Panc1 (cell line): ENCODE measurements around the gene LBR. TPM values are rescaled to one million over a fixed set of nuclear protein-coding genes. Genes with fewer than 3 reads are reported as not detected.

ENCODE experiments used
- ATAC-seq: fragments of 200-7000 bp; cut with Tn5 transposase; 2 replicates; pipeline ENCODE4 v1.9.1; 2020; ENCODE audit warnings: mild to moderate bottlenecking, moderate library complexity
- BruUV-seq: library from RNA; stranded (reverse); fragments of 400-500 nt; replicated peaks from 2 replicates; lab custom pipeline; 2021; lab: Mats Ljungman, UMichigan
- CTCF ChIA-PET: fragments of 300-600 bp; sonication (Branson Sonifier 250); formaldehyde crosslinking; loops from one replicate; lab custom pipeline; 2022; ENCODE audit warnings: antibody characterized with exemption; lab: Charles Lee
- POLR2A ChIA-PET: fragments of 300-600 bp; sonication (Branson Sonifier 250); formaldehyde crosslinking; loops from one replicate; lab custom pipeline; 2022; ENCODE audit warnings: antibody characterized with exemption; lab: Charles Lee
- DNase-seq: peaks from one replicate; pipeline ENCODE4 v3.0.0-alpha.2; 2010; ENCODE audit warnings: low read depth, low spot score
- H3K27ac ChIP-seq: 2 replicates; pipeline ENCODE4 v1.5.1; 2011; ENCODE audit warnings: mild to moderate bottlenecking, low read length, inconsistent platforms
- H3K27me3 ChIP-seq: fragments of 200-500 bp; sonication (Bioruptor generic); 2 replicates; pipeline ENCODE4 v1.6.0; 2014; ENCODE audit warnings: low read length, inconsistent platforms; ENCODE audit not compliant: control insufficient read depth, insufficient read depth
- H3K36me3 ChIP-seq: fragments of 200-500 bp; sonication (Bioruptor generic); 2 replicates; pipeline ENCODE4 v1.5.1; 2014; ENCODE audit warnings: inconsistent platforms, mild to moderate bottlenecking, low read length, moderate library complexity; ENCODE audit not compliant: control insufficient read depth, insufficient read depth
- H3K4me1 ChIP-seq: 2 replicates; pipeline ENCODE4 v1.5.1; 2011; ENCODE audit warnings: inconsistent platforms, mild to moderate bottlenecking, low read length, moderate library complexity; ENCODE audit not compliant: control insufficient read depth, insufficient read depth
- H3K4me3 ChIP-seq, 2 experiments: 2 replicates each; pipeline ENCODE4 v1.5.1; 2011 to 2012; ENCODE audit warnings: low read depth in 2 of 2, low read length in 2 of 2, mild to moderate bottlenecking in 2 of 2, inconsistent platforms in 1 of 2, moderate library complexity in 1 of 2
- H3K9me3 ChIP-seq: fragments of 200-500 bp; sonication (Bioruptor generic); 2 replicates; pipeline ENCODE4 v1.5.1; 2014; ENCODE audit warnings: low read depth, mild to moderate bottlenecking, inconsistent platforms, low read length, moderate library complexity; ENCODE audit not compliant: control insufficient read depth, insufficient read depth
- POLR2AphosphoS5 ChIP-seq: IDR thresholded peaks from 2 replicates; pipeline ENCODE4 v1.6.1; 2012; ENCODE audit warnings: mild to moderate bottlenecking, low read depth, low read length, moderate library complexity
- SIN3A ChIP-seq: IDR thresholded peaks from 2 replicates; pipeline ENCODE4 v1.6.1; 2012; ENCODE audit warnings: low read depth, mild to moderate bottlenecking, low read length, moderate library complexity, borderline replicate concordance; ENCODE audit not compliant: insufficient read depth
- TCF7L2 ChIP-seq: IDR thresholded peaks from 2 replicates; pipeline ENCODE4 v1.6.1; 2011; ENCODE audit warnings: mild to moderate bottlenecking, low read depth, low read length, inconsistent platforms
- in situ Hi-C: cut with HindIII; loops from 2 replicates; pipeline ENCODE4 v1.10.0; 2016; ENCODE audit warnings: low sequenced_read_pairs, low pct_unique_long_range_greater_than_20kb
- intact Hi-C: fragments of 100-400 bp; cut with micrococcal nuclease; formaldehyde crosslinking; loops from one replicate; pipeline ENCODE4 v1.10.0; 2022; ENCODE audit not compliant: unreplicated experiment
- total RNA-seq: library from RNA; stranded (reverse); gene quantifications from one replicate; pipeline ENCODE4 v1.2.1, GENCODE V29; 2021; ENCODE audit not compliant: unreplicated experiment
- TF ChIP-seq, protein P1 (sequence below): fragments of 450-650 bp; IDR thresholded peaks from 2 replicates; pipeline ENCODE4 v1.5.1; 2017; ENCODE audit warnings: mild to moderate bottlenecking
- TF ChIP-seq, protein P2 (sequence below), 2 experiments: IDR thresholded peaks; 2 replicates each; pipeline ENCODE4 v1.6.1; 2011 to 2012; ENCODE audit warnings: low read depth in 2 of 2, control low read depth in 1 of 2, low read length in 1 of 2, mild to moderate bottlenecking in 1 of 2, moderate library complexity in 1 of 2; ENCODE audit not compliant: insufficient read depth in 1 of 2

The LBR gene
- total RNA-seq, 1 experiment from 2014 or later: 58.2 TPM

DNA sequence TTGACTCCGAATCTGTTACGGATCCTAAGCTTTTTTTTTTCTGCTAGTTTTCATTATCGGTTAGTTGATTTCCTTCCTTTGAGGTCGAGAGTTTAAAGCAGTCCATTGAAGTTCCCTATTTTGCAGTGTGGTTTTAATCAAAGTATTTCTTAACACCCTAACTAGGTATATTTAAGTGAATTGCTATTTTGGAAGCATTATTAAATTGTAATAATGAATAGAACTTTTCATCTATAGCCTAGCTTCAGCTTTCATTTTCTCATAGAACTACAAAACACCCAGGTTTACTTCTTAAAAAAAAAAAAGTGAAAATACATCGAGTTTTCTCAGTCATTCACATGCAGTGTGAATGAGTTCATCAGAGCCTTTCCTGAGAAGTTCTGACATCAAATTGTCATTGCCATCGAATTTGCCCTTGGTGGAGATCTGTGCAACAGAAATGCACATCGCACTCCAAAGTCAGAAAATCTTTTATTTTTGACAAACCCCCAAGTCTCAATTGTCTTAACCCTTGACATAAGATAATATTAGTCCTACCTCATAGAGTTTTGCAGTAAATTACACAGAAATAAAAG, 1.1 kb upstream of the LBR start:
- ChIA-PET CTCF (interaction anchor here (0.5 to 0.6 kb wide), 4 partner anchors 13 to 720 kb away, joined by 3 to 6 read pairs (median 4); no protein-coding TSS in a partner anchor), POLR2A (interaction anchor here (0.6 kb wide), 1 partner anchor 340 kb away, joined by 3 read pairs; no protein-coding TSS in a partner anchor)
- Histone ChIP-seq H3K27me3 (no peaks in the 10 kb centered on the region), H3K36me3 (no peaks in the 10 kb centered on the region; the same call in 1 of the 2 replicates), H3K9me3 (no peaks in the 10 kb centered on the region), H3K4me3 (peak overlapping the region; percentile 80 to 86), H3K27ac (peak overlapping the region; percentile 90), H3K4me1 (peaks cover 26% of the 10 kb centered on the region)
- no TSS peak for BruUV-seq
- in situ Hi-C loops (no loop called here), intact Hi-C loops (no loop called here)
- TF ChIP-seq SIN3A (no peak), TCF7L2 (no peak), POLR2AphosphoS5 (no peak)
- TF ChIP-seq, protein P1, sequence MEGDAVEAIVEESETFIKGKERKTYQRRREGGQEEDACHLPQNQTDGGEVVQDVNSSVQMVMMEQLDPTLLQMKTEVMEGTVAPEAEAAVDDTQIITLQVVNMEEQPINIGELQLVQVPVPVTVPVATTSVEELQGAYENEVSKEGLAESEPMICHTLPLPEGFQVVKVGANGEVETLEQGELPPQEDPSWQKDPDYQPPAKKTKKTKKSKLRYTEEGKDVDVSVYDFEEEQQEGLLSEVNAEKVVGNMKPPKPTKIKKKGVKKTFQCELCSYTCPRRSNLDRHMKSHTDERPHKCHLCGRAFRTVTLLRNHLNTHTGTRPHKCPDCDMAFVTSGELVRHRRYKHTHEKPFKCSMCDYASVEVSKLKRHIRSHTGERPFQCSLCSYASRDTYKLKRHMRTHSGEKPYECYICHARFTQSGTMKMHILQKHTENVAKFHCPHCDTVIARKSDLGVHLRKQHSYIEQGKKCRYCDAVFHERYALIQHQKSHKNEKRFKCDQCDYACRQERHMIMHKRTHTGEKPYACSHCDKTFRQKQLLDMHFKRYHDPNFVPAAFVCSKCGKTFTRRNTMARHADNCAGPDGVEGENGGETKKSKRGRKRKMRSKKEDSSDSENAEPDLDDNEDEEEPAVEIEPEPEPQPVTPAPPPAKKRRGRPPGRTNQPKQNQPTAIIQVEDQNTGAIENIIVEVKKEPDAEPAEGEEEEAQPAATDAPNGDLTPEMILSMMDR: no peak
- TF ChIP-seq, protein P2, sequence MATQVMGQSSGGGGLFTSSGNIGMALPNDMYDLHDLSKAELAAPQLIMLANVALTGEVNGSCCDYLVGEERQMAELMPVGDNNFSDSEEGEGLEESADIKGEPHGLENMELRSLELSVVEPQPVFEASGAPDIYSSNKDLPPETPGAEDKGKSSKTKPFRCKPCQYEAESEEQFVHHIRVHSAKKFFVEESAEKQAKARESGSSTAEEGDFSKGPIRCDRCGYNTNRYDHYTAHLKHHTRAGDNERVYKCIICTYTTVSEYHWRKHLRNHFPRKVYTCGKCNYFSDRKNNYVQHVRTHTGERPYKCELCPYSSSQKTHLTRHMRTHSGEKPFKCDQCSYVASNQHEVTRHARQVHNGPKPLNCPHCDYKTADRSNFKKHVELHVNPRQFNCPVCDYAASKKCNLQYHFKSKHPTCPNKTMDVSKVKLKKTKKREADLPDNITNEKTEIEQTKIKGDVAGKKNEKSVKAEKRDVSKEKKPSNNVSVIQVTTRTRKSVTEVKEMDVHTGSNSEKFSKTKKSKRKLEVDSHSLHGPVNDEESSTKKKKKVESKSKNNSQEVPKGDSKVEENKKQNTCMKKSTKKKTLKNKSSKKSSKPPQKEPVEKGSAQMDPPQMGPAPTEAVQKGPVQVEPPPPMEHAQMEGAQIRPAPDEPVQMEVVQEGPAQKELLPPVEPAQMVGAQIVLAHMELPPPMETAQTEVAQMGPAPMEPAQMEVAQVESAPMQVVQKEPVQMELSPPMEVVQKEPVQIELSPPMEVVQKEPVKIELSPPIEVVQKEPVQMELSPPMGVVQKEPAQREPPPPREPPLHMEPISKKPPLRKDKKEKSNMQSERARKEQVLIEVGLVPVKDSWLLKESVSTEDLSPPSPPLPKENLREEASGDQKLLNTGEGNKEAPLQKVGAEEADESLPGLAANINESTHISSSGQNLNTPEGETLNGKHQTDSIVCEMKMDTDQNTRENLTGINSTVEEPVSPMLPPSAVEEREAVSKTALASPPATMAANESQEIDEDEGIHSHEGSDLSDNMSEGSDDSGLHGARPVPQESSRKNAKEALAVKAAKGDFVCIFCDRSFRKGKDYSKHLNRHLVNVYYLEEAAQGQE (IDR thresholded peaks at IDR 0.05; ENCODE audit: insufficient read depth in 1 of 2, low read depth in 2 of 2, low read length in 1 of 2): no peak
- no peak for DNase-seq
- ATAC-seq: no peak

DNA sequence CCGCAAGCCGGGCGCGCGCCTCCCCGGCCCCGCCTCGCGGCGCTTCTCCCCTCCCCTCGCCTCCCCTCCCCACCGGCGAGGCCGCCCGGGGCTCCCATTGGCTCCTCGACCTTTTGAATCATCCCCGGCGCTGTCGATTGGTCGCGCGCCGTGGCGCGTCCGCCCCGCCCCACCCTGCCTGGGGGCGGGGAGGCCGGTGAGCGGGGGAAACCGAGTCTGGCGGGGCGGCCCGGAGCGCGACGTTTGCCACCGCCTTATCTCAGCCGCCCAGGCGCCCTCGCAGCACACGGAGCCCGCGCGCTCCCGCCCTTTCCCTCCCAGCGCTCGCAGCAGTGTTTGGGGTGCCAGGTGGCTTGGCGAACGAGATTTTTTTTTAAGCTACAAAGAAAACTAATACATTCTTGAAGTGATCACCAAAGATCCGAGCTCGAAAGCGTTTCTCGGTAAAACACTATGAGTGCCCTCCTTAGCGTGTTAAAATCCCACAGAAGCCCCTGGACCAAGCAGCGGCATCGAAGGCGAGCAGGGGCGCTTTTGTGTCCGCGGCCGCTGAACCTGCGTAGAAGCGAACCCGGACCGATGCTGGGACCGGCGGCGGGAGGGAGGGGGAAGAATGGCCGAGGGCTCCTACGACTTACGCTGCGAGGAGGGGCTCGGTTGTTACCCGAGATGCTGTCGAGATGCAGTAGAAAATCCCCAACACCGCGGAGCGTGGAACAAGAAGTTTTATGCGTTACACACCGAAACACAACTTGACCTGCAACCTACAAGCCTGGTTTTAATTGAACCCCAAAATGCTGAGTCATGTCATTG, 436 bp upstream of the LBR start:
- Histone ChIP-seq H3K36me3 (no peaks in the 10 kb centered on the region; the same call in 1 of the 2 replicates), H3K27ac (peak overlapping the region; percentile 90), H3K4me3 (peak overlapping the region; percentile 80 to 86), H3K9me3 (no peaks in the 10 kb centered on the region), H3K4me1 (peaks cover 33% of the 10 kb centered on the region), H3K27me3 (no peaks in the 10 kb centered on the region)
- in situ Hi-C loops (no loop called here), intact Hi-C loops (no loop called here)
- CTCF ChIA-PET: interaction anchor here (0.5 to 0.6 kb wide), 4 partner anchors 17 to 721 kb away, joined by 3 to 4 read pairs (median 4); no protein-coding TSS in a partner anchor
- POLR2A ChIA-PET: interaction anchor here (0.6 kb wide), 1 partner anchor 341 kb away, joined by 3 read pairs; no protein-coding TSS in a partner anchor
- TSS peak; percentile 94 for BruUV-seq
- TF ChIP-seq POLR2AphosphoS5 (peak; percentile 62; the same call in 1 of the 2 replicates), SIN3A (no peak), TCF7L2 (no peak; the same call in 1 of the 2 replicates)
- TF ChIP-seq, protein P1: no peak
- TF ChIP-seq, protein P2 (IDR thresholded peaks at IDR 0.05; ENCODE audit: insufficient read depth in 1 of 2, low read depth in 2 of 2, low read length in 1 of 2): no peak
- DNase-seq: no peak
- peak; percentile 96 for ATAC-seq
